ENCODE measurements around the gene OMP.

DNA sequence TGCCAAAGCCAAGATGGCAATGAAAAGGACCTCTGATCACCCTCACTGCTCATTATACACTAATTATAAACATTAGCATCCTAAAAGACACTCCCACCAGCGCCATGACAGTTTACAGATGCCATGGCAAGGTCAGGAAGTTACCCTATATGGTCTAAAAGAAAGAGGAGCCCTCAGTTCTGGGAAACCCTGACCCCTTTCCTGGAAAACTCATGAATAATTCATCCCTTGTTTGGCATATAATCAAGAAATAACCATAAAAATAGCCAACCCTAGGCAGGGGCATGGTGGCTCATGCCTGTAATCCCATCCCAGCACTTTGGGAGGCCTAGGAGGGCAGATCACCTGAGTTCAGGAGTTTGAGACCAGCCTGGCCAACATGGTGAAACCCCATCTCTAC lies 48.6 kb upstream of the OMP start:
- no peak for TF ChIP-seq TOE1 (CRISPR knock-in tag; IDR thresholded peaks at IDR 0.05)
- TF ChIP-seq REST (IDR thresholded peaks at IDR 0.05; ENCODE audit: borderline replicate concordance in 1 of 2, low read depth in 1 of 2, low read length in 2 of 2), result no peak
- TF ChIP-seq RFX1 (IDR thresholded peaks at IDR 0.05), result no peak
- no peak for TF ChIP-seq TBL1XR1 (IDR thresholded peaks at IDR 0.05; ENCODE audit: borderline replicate concordance, low read length, partially characterized antibody)
- no peak for TF ChIP-seq PAF1 (CRISPR knock-in tag; IDR thresholded peaks at IDR 0.05)
- TF ChIP-seq JUND (CRISPR knock-in tag; IDR thresholded peaks at IDR 0.05), result no peak

Measured in HepG2 (cell line).